K562 (cell line): ENCODE data around the gene HIPK2.

Source experiments
- BMI1 ChIP-seq: fragments of 150-350 bp; IDR thresholded peaks from 2 replicates; pipeline ENCODE4 v1.6.1; 2014; ENCODE audit warnings: low read length
- EGR1 ChIP-seq: fragments of 450-650 bp; conservative IDR thresholded peaks from 2 replicates; pipeline ENCODE4 v1.6.1; 2017; ENCODE audit warnings: mild to moderate bottlenecking
- HOXB6 ChIP-seq: fragments of 250-450 bp; sonication (Bioruptor Pico); IDR thresholded peaks from 2 replicates; pipeline ENCODE4 v1.5.1; 2022; ENCODE audit warnings: mild to moderate bottlenecking, borderline replicate concordance
- POLR2A ChIP-seq: fragments of 450-650 bp; conservative IDR thresholded peaks from 2 replicates; pipeline ENCODE4 v1.6.1; 2016
- POU5F1 ChIP-seq: fragments of 150-350 bp; IDR thresholded peaks from 2 replicates; pipeline ENCODE4 v1.6.1; 2014; ENCODE audit warnings: borderline replicate concordance, low read length, low read depth, mild to moderate bottlenecking; ENCODE audit not compliant: partially characterized antibody
- RFX5 ChIP-seq: IDR thresholded peaks from 2 replicates; pipeline ENCODE4 v1.6.1; 2011; ENCODE audit warnings: low read depth, mild to moderate bottlenecking, improper control_type of control experiment, low read length
- SRSF1 ChIP-seq: fragments of 200-400 bp; formaldehyde crosslinking; IDR thresholded peaks from 2 replicates; pipeline ENCODE4 v1.6.1; 2017; ENCODE audit warnings: mild to moderate bottlenecking, low read depth, low read length, moderate library complexity
- ZFP36 ChIP-seq: fragments of 150-350 bp; IDR thresholded peaks from 2 replicates; pipeline ENCODE4 v1.6.1; 2018; ENCODE audit warnings: low read length, low read depth; ENCODE audit not compliant: partially characterized antibody
- ZNF274 ChIP-seq: IDR thresholded peaks from 2 replicates; pipeline ENCODE4 v1.6.1; 2011; ENCODE audit warnings: low read depth, mild to moderate bottlenecking, low read length, moderate library complexity, borderline replicate concordance
- TF ChIP-seq, protein P1 (sequence below): sonication (generic); formaldehyde crosslinking; IDR thresholded peaks from 2 replicates; pipeline ENCODE4 v1.8.0; 2022; ENCODE audit warnings: mild to moderate bottlenecking, missing genetic modification reagents

- TF ChIP-seq, protein P1, sequence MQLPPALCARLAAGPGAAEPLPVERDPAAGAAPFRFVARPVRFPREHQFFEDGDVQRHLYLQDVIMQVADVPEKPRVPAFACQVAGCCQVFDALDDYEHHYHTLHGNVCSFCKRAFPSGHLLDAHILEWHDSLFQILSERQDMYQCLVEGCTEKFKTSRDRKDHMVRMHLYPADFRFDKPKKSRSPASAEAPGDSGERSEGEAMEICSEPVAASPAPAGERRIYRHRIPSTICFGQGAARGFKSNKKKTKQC = no peak
- TF ChIP-seq ZFP36 = no peak
- TF ChIP-seq POLR2A = no peak
- no peak for TF ChIP-seq SRSF1
- no peak for TF ChIP-seq RFX5
- no peak for TF ChIP-seq EGR1
- TF ChIP-seq BMI1 = no peak
- TF ChIP-seq POU5F1 = no peak
- no peak for TF ChIP-seq HOXB6 (CRISPR knock-in tag)
- no peak for TF ChIP-seq ZNF274
Measured at GRCh38 chr7:139562491-139562890, 215.3 kb downstream of the HIPK2 start.
